ENCODE results near the gene ATP1B3. TPM values are rescaled to one million over a fixed set of nuclear protein-coding genes. Genes with fewer than 3 reads are reported as not detected.

The ATP1B3 gene
- total and polyA plus RNA-seq, 9 of the 15 experiments (the other 6 are each of a cell fraction or from before 2014, with no cell fraction given): 48.3 to 202 (median 123) TPM

DNA sequence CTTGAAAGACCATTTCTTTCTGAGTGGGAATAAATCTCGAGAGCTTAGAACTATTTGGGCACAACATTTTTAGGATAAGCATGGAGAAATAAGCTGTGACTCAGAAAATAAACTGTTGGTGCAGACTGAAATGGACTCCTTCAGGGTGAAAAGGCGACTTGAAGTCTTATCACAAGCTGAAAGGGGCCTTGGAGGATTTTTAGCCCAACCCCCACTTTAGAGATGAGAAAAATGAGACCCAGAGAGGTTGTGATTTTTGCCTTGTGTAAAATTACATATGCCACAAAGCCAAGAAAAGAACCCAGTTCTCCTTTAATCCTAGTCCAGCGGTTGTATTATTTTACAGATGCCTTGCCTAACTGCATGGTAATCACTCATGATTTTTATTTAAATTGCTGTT, 1.5 kb downstream of the ATP1B3 start (continued):
- TF ChIP-seq ZNF407 (IDR thresholded peaks at IDR 0.05; ENCODE audit: low read depth) (no peak), NR0B1 (IDR thresholded peaks at IDR 0.05; ENCODE audit: partially characterized antibody) (no peak), NR3C1 (CRISPR knock-in tag; IDR thresholded peaks at IDR 0.05) (no peak), ZNF551 (CRISPR knock-in tag; IDR thresholded peaks at IDR 0.05) (no peak), ZNF197 (CRISPR knock-in tag; IDR thresholded peaks at IDR 0.05; ENCODE audit: low read depth) (no peak), PBX2 (CRISPR knock-in tag; IDR thresholded peaks at IDR 0.05; ENCODE audit: low read depth) (no peak), PBX2 (tag; conservative IDR thresholded peaks at IDR 0.05; ENCODE audit: low read depth) (no peak), BHLHE40 (IDR thresholded peaks at IDR 0.05; ENCODE audit: low read length) (no peak), CEBPB (tag; IDR thresholded peaks at IDR 0.05) (no peak), ARID1B (IDR thresholded peaks at IDR 0.05) (0 out of 2 replicates have a peak, but pooled peaks have one; percentile 36), ZNF561 (CRISPR knock-in tag; conservative IDR thresholded peaks at IDR 0.05) (no peak), ZNF518B (CRISPR knock-in tag; IDR thresholded peaks at IDR 0.05) (no peak), ZEB2 (IDR thresholded peaks at IDR 0.05) (no peak), ZNF316 (IDR thresholded peaks at IDR 0.05) (no peak)
